Neural progenitor cell (in vitro differentiated cells): ENCODE results near the gene PMFBP1.

Experiments
- EZH2 ChIP-seq: fragments of 200-600 bp; sonication (generic); IDR thresholded peaks from 2 replicates; pipeline ENCODE4 v1.6.1; 2017; ENCODE audit warnings: antibody characterized with exemption, mild to moderate bottlenecking, moderate library complexity
- TF ChIP-seq, protein P1 (sequence below): fragments of 200-600 bp; sonication (generic); IDR thresholded peaks from 2 replicates; pipeline ENCODE4 v1.5.1; 2017; ENCODE audit warnings: antibody characterized with exemption, mild to moderate bottlenecking

DNA sequence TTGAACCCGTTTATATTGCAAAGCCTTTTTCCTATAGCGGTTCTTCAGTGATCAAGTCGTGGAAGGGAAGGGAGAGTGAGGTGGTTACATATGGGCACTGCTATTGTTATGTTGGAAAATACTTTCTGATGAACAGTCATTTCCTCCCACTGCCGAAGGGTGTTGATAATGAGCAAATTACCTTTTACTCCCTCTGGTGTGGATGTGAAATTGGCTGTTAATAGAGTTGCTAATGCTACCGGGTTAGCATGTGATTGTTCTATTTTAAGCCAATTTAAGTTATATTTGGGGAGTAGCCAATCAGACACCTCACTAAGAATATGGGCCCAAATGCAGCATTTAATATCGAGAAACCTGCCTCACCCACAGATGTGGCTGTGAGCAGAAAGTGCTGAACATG, 15.6 kb upstream of the PMFBP1 start:
- TF ChIP-seq, protein P1, sequence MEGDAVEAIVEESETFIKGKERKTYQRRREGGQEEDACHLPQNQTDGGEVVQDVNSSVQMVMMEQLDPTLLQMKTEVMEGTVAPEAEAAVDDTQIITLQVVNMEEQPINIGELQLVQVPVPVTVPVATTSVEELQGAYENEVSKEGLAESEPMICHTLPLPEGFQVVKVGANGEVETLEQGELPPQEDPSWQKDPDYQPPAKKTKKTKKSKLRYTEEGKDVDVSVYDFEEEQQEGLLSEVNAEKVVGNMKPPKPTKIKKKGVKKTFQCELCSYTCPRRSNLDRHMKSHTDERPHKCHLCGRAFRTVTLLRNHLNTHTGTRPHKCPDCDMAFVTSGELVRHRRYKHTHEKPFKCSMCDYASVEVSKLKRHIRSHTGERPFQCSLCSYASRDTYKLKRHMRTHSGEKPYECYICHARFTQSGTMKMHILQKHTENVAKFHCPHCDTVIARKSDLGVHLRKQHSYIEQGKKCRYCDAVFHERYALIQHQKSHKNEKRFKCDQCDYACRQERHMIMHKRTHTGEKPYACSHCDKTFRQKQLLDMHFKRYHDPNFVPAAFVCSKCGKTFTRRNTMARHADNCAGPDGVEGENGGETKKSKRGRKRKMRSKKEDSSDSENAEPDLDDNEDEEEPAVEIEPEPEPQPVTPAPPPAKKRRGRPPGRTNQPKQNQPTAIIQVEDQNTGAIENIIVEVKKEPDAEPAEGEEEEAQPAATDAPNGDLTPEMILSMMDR, result no peak
- no peak for TF ChIP-seq EZH2
